Measurements from ENCODE around the gene DNAJC17.

DNAJC17 gene, protein sequence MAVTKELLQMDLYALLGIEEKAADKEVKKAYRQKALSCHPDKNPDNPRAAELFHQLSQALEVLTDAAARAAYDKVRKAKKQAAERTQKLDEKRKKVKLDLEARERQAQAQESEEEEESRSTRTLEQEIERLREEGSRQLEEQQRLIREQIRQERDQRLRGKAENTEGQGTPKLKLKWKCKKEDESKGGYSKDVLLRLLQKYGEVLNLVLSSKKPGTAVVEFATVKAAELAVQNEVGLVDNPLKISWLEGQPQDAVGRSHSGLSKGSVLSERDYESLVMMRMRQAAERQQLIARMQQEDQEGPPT

DNA sequence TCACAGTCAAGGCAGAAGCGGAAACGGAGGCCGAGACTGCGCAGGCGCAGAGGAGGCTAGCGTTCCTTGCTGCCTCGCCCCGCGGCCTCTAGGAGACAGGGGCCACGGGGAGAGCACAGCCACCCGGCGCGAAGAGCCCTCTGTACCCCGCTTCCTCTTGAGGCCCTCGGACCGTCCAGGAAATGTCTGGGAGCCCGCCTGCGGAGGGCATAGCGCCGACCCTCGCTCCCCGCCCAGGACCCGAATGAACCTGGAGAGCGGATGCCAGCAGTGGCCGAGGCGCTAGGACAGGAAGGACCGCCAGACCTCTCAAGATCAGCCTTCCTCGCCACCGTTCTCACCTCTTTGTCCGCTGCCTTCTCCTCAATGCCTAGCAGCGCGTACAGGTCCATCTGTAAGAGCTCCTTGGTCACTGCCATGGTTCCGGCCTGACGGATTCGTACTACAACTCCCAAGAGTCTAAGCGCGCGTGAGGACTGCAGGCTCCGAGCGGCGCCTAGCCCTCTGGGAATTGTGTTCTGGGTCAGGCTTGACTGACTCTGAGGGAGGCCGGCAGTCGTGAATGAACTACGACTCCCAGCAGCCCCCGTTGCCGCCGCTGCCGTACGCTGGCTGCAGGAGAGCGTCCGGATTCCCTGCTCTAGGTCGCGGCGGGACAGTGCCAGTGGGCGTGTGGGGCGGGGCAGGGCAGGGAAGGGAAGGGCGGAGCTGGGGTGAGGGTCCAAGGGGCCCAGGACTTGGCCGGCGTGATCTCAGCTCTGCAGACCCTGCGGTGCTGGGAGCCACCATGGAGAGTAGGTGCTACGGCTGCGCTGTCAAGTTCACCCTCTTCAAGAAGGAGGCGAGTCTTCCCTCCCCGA is at the start of gene DNAJC17, which contains the start of gene ZFYVE19:
Gene DNAJC17, minus strand, starts transcription at position 446 of the 860 bp plus-strand sequence. Its CDS starts 27 bp downstream, at position 419.
Gene ZFYVE19, plus strand, starts transcription at position 62 of the 860 bp plus-strand sequence. Its CDS starts 501 bp downstream, at position 563.
- DNase-seq: peak; percentile 99

DNA sequence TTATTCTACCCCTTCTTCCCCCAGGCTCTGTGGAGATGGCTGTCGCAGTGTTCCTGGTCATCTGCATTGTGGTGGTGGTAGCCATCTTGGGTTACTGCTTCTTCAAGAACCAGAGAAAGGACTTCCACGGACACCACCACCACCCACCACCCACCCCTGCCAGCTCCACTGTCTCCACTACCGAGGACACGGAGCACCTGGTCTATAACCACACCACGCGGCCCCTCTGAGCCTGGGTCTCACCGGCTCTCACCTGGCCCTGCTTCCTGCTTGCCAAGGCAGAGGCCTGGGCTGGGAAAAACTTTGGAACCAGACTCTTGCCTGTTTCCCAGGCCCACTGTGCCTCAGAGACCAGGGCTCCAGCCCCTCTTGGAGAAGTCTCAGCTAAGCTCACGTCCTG is 49.5 kb upstream of the DNAJC17 start:
- DNase-seq: no peak

DNA sequence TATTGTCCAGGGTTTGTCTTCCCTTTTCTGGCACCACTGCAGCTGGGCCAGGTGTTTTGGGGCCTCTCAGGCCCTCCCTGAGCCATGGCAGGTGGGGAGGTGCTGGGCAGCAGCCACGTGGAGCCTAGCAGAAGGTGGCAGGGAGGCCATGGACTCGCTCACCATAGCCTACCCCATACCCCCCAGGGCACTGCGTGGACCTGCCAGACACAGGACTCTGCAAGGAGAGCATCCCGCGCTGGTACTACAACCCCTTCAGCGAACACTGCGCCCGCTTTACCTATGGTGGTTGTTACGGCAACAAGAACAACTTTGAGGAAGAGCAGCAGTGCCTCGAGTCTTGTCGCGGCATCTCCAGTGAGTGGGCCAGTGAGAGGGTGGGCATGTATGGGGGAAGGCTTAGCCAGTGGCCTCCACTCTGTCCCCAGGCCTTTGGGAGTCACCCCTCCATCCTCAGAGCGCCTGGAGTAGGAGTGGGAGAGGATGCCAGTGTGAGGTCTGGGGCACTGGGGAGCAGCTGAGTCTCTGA is 48.5 kb upstream of the DNAJC17 start:
- DNase-seq: no peak

DNA sequence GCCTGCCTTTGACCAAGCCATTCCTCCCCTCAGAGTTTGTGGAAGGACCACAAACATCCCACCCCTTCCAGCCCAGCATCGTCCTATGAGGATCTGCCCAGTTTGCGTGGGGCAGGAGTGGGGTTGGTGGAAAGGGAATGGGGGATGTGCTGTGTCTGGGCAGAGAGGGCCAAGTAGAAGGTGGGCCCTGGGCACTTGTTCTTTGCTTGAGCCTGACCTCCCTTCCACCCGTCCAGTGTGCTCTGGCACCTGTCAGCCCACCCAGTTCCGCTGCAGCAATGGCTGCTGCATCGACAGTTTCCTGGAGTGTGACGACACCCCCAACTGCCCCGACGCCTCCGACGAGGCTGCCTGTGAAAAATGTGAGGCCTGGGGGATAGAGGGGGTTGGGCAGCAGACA is 46.9 kb upstream of the DNAJC17 start:
- peak; percentile 43 for DNase-seq

DNA sequence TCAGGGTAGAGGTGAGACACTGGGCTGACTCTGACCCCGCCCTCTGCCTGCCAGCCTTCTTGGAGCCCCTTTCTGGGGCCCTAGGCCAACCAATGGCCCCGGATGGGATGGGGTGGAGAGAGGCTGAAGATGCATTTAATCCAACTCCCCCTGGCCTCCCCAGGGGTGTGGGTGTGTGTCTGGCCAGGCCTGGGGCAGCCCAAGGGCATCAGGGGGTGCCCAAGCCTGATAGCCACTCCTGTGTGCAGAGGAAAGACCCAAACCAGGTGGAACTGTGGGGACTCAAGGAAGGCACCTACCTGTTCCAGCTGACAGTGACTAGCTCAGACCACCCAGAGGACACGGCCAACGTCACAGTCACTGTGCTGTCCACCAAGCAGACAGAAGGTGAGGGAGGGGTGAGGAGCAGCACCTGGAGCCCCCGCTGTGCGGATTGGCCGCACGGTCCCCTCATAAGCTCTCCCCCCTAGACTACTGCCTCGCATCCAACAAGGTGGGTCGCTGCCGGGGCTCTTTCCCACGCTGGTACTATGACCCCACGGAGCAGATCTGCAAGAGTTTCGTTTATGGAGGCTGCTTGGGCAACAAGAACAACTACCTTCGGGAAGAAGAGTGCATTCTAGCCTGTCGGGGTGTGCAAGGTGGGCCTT is 46.1 kb upstream of the DNAJC17 start:
- peak; percentile 37 for DNase-seq

DNA sequence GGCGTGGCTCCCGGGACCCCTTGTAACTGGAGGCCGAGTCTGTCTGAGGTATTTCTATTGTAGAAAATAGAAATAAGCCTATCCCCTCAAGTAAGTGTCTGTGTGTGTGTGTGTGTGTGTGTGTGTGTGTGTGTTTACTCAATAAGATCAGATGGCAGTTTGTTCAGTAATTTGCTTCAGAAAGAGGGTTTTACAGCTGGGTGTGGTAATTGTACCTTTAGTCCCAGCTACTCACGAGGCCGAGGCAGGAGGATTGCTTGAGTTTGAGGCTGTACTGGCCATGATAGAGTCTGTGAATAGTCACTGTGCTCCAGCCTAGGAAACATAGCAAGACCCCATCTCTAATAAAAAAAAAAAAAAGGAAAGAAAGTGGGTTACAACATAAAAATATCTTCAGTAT is 45.3 kb upstream of the DNAJC17 start:
- peak; percentile 34 for DNase-seq

DNA sequence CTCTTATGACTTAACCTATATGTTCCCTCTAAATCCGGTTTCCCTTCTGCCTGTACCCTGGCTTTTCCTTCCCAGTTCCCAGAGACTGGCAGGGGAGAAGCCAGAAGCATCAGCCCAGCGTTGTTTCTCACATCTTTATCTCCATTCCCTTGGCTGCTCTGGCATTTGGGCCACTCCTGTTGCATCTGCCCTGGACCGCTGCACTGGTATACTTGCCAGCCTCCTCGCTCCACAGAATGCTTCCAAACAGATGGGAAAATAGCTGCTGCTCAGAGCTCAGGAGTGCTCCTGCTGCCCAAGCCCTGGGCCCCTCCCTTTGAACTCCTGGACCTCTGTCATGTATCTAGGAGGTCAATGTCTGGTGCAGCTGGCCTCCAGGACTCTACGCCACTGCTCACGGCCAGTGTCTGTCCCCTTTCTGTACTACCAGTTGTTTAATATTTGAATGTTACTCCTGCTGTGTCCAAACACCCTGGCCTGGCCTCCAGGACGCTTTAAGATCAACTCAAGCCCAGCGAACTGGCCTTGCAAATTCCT is 43.4 kb upstream of the DNAJC17 start:
- DNase-seq: no peak

DNA sequence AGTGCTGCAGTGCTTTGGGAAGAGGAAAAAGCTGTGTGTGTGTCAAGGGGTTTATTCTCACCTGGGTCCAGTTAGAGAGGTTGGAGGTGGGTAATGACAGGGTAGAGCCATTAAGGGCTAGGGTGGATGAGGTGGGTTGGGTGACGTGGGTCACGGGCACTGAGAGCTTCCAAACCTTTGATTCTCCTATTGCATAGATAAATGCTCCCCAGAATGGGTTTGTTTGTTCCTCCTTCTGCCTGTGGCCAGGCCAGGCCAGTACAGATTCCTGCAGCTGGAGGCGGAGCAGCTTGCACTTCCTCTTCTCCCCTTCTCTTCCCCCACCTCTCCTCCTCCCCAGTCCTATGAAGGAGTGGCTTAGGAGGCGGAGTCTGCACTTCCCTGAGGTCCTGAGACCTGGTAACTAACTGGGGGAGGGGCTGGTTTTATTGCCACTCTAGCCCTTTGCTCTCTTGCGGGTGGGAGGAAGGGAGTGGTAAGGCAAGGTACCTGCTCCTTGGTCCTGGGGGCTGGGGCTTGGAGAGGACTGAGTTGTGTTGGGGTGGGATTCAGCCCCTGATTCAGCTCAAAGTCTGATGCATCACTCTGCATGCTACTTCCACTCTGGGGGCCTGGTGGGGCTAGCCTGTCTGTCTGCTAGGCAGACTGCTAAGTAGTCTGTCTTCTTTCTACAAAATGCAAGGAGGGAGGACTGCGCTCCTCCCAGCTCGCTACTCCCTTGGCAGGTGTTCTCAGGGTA is 40.1 kb upstream of the DNAJC17 start:
- DNase-seq: peak; percentile 97

DNA sequence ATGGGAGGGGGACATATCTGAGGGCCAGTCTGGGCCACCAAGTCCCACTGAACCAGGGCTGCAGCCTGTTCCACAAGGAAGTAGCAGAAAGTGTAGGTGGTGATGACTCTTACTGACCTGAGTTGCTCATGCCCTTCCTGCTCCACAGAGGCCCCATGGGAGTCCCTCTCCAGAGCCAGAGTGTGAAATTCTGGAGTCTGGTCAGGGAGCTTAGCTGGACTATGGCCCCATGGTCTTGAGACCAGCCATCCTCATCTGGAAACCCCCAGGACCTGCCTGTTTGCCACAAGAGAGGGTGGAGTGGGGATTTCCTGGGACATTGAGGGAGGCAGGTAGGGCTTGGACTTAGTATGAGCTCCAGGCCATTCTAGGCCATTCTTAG is 39.6 kb upstream of the DNAJC17 start:
- no peak for DNase-seq

DNA sequence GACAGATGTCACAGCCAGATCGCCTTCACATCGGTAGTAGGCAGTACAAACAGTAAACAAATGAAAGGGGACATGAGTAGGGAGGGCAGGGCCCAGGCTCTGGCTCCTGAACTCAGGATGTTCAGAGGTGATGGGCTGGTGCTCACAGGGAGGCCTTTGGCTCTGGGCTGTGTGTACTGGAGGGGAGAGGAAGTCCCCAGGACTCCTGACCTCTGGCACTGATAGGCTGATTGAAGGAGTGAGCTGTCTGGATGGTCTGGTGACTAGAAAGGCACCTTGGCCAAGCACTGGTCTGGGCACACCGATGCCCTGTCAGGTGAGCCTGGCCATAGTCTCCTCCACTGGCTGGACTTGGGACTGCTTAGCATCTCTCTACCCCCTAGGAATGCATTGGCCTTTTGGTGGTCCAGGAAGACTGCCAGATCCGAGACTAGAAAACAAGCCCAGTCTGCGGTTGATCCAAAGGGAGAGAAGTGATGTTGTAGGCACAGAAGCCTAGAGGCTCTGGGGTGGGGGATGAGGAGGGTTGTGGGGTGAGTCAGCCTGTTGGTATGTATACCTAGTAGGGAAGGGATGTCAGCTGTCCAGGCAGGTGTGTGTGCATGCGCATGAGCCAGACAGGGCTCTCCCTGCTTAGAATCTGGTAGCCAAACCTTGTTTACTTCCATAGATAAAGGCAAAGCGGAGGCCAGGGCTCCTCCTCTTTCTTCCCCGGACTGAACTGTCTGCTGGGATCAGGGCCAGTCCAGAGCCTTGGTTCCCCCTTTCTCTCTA is 38.4 kb upstream of the DNAJC17 start:
- peak; percentile 97 for DNase-seq

DNA sequence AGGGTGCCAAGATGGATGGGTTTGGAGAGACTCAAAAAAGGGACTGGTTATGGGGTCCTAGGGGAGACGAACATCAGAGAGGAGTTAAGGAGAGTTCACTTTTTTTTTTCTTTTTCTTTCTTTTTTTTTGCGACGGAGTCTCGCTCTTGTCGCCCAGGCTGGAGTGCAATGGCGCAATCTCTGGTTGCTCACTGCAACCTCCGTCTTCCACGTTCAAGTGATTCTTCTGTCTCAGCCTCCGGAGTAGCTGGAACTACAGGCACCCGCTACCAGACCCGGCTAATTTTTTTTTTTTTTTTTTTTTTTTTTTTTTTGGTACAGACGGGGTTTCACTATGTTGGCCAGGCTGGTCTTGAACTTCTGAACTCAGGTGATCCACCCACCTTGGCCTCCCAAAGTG is 37.8 kb upstream of the DNAJC17 start:
- DNase-seq: no peak

DNA sequence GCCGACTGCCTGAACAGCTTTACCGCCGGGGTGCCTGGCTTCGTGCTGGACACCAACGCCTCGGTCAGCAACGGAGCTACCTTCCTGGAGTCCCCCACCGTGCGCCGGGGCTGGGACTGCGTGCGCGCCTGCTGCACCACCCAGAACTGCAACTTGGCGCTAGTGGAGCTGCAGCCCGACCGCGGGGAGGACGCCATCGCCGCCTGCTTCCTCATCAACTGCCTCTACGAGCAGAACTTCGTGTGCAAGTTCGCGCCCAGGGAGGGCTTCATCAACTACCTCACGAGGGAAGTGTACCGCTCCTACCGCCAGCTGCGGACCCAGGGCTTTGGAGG is 37.4 kb upstream of the DNAJC17 start:
- peak; percentile 76 for DNase-seq

DNA sequence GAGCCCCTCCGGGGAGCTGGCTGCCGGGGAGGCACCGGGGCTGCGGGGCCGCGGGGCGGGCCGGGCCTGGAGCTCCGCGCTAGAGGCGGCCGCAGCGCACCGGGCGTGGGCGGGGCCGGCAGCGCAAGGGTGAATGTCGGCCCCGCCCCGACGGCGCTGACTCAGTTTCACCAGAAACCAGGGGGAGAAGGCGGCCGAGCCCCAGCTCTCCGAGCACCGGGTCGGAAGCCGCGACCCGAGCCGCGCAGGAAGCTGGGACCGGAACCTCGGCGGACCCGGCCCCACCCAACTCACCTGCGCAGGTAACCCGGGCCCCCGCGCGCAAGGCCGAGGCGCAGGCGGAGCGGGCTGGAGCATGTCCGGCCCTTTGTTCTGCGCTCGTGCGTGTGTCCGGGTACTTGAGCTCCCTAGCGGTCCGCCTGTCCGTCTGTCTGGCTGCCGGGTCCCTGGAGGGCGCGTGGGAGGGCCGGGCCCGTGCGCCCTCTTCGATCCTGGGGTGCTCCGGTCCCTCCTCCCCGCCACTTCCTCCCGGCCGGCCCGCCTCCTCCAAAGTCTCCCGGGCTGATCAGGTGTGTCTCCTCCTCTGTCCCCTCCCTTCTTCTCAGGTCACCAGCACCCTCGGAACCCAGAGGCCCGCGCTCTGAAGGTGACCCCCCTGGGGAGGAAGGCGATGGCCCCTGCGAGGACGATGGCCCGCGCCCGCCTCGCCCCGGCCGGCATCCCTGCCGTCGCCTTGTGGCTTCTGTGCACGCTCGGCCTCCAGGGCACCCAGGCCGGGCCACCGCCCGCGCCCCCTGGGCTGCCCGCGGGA is 36.8 kb upstream of the DNAJC17 start, which contains the start of gene SPINT1:
Gene SPINT1, plus strand, starts transcription at position 164 of the 811 bp plus-strand sequence. Its CDS starts 507 bp downstream, at position 671.
- peak; percentile 70 for DNase-seq

DNA sequence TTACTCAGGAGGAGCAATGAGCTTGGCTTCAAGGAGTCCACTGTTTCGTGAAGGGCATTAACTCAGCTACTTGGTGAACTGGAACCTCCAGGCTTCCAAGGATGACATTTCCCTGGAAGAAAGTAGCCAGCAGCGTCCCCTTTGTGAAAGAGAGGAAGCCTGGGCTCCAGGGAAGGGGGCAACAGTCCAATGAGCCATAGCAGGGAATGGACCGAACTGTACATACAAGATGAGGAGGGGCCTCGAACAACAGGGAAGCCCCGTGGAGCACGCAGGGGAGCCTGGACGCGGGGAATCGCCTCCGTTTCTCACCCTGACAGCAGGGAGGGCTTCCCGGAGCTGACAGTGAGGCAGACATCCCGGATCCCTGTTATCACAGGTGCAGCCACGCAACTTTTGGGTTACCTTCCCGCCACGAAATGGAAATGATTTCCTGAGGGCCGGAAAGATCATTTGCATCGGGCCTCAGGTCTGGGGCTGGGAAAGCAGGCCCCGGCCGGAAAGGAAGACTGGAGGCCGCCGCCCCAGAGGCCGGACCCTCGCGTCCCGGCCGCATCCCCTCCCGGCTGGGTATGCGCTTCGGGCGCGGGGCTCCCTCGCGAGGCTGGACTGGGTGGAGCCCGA is 36.1 kb upstream of the DNAJC17 start:
- no peak for DNase-seq

DNA sequence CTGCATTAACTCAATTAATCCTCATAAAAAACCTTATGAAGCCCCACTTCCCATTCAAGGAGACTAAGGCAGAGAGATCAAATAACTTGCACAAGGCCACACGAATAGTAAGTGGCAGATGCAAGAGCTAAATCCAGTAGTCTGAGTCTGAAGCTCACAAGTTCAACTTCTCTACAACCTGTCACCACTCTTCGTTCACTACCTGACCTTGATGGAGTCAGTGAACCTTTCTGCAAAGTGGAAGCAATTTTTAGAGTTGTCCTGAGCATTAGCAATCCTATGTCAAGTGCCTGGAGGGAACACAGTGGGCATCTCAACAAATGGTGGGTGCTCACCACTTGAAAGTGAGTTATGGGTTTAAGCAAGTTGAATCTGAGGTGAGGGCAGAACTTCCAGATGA is 34.5 kb upstream of the DNAJC17 start:
- DNase-seq: no peak

DNA sequence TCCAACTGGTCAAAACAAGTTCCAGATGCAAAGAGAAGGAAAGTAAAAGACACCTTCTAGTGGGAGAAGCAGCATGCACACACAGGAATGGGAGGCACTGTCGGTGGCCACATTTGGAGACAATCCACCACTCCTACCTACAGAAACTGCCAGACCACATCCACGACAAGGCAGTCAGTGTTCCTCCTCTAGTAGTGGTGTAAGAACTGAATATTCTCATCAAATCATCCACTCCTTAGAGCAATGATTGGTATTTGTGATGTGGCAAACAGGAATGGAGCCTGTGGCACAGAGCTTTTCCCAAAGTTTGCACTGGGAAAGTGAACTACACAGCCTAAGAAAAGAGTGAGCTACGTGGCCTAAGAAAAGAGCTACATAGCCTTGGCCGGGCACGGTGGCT is 31.5 kb upstream of the DNAJC17 start:
- DNase-seq: no peak

DNA sequence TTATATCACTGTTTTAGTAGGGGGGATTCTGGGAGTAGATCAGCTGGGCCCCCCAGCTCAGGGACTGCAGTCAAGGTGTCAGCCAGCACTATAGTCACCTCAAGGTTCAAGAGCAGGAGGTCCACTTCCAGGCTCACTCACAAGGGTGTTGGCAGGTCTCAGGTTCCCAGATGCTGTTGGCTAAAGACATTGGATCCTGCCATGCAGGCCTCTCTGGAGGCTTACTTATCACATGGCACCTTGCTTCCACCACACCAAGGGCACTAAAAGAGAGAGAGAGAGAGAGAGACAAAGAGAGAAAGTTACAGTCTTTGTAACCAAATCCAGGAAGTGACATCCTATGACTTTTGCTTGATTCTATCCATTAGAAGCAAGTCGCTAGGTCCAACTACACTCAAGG is 28.7 kb upstream of the DNAJC17 start:
- DNase-seq: no peak

DNA sequence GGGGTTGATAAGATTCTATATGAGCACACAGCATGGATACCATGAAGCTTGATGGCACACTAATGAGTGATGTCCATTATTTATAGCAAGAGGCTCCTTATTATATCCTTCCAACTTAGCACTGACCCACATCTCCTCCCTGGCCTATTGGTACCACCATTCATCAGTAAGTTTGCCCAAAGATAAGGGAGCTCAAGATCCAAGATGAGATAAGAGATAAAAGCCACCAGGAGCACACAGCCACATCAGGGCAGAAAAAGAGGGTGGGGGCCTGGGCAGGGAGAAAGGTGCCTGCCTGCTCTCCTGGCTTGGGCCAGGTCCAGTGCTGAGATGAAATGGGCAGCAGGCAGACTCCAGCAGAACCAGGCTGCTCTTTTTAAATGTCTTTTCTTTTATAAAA is 25.6 kb upstream of the DNAJC17 start:
- no peak for DNase-seq

DNA sequence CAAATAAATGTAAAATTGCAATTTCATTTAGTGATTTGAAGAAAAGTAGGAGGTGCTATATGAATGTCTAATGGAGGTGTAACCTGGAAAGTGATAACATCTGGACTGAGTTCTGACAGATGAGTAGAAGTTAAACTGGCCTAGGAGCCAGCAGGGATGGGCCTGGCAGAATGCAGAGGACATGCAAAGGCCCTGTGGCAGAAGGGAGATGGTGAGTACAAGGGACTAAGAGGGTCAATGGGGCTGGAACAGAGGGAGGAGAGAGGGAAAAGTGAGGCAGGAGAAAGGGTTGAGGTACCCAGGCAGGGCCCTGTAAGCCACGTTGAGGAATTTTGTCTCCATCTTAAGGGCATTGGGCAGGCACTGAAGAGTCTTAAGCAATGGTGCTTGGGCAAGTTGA is 24.6 kb upstream of the DNAJC17 start:
- DNase-seq: no peak

DNA sequence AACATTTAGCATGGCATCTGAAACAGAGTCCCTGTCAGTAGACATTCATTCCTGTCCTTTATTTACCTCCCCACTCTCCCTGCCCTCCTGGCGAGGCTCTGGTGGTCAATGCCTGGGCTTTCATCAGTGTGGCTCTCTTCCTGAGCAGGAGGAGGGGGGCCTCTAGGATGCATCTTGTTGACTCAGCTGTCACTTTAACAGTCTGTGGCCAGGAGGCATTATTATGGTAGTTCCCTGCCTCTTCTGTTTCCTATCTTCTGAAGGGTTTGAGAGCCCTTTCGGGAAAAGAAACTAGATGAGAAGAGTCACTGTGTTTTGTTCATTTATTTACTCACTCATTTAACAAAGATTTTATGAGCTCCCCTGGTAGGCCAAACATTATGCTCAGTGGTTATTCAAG is 23.6 kb upstream of the DNAJC17 start:
- DNase-seq: no peak

All from islet precursor cell (in vitro differentiated cells).